IPS DF 19.7 (cell line): Measurements from ENCODE around the gene KCNAB1.

Source experiments
- DNase-seq: peaks from one replicate; pipeline ENCODE4 v3.0.0-alpha.2; 2013; ENCODE audit warnings: low read depth, low spot score

KCNAB1 gene

DNA sequence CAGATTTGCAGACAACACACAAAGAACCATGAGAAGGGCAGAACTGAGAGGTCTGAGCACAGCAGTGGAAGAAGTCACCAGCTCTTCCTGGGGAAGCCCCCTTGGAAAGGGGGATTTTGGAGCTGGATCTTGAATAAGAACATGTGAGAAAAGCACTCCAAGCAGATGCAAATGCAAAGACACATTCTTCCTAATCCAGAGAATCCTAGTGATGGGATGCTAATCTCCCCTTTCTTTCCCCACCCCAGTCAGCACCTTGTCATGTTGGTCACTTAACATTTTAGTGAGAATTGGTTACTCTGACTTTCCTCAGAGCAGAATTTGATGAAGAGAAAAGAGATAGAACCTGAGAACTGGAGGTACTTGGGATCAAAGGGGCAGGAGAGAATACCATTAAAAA lies 286.0 kb downstream of the KCNAB1 start:
- peak; percentile 15 for DNase-seq

DNA sequence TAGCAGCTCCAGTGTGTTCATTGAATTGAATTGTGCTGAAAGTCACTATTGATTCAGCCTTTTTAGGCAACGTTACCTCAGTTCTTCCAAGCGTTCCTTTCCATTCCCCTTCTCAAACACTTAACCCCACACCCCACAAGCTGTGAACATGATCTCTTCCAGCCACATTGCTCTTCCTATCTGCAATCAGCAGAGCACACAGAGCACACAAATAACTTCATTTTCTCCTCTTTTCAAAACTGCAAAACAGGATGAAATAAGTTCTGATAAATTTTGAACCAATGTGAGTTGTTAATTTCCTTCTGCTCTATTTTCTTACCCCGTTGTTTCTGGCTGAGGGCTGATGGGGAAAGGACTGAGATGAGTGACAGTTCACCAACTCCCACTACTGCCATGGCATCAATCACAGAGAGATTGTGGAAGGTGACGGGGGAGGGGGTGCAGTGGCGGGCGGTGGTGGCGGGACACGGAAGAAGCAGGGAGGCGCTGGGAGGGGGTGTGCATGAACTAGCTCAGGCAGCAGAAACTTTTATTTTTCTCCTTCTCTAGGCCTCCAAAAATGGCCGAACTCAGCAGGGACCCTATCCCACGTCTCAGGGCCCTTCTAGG lies 287.3 kb downstream of the KCNAB1 start:
- no peak for DNase-seq

DNA sequence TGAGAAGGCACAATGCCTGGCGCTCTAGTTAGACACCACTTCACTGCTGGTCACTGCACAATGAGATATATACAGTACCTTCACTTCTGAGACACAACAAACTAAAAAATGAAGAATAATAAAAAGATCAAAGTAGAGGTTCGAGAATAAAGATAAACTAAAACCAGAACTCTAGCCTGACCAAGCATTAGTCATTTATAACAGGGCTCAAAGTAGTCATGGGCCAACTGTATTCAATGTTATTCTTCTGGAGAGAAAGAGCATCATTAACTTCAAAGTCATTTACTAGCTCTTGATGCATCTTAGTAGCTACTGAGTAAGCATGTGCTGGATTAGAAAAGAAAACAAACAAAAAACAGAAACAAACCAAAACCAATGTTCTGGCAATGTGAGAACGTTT lies 289.3 kb downstream of the KCNAB1 start:
- no peak for DNase-seq

DNA sequence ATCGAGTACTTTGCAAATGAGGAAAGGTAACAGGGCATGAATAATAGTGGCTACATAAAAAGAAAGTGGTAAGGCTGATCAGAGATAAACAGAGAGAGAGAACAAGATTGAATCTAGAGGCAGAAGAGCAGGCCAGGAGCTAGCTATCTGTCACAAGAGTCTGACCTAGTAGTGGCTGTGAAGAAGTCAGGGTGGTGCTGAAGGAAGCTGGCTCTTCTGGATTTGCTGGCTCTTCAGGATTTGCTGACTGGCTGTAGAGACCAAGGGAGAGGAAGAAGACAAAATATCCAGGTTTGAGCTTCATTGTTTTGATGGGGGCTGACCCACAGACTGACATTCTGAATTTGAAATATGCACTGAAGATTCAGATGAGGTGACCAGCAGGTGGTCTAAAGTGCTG lies 292.2 kb downstream of the KCNAB1 start:
- DNase-seq, result no peak

DNA sequence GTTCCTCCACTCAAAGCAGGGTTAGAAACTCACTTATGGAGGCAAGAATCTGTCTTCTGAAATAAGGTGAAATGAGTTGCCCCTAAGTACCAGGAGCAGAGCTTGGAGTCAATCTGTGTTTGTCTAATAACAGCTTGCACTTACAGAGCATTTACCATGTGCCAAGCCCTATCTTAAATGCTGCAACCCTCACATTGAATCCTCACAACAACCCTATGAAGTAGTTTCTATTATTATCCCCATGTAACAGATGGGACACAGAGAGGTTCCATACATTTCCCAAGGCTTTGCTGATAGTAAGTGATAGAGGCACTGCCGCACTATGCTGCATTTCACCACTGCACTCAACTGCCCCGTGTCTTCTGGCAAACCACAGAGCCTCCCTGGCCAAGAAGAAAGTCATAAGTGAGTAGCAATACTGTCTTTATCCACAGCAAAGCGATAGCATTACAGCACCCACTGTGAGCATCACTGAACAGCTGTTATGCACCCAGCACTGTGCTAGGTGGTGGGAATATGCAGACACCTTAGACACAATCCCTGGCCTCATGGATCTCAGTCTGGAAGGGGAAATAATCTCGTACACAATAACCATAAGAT lies 293.0 kb downstream of the KCNAB1 start:
- no peak for DNase-seq

DNA sequence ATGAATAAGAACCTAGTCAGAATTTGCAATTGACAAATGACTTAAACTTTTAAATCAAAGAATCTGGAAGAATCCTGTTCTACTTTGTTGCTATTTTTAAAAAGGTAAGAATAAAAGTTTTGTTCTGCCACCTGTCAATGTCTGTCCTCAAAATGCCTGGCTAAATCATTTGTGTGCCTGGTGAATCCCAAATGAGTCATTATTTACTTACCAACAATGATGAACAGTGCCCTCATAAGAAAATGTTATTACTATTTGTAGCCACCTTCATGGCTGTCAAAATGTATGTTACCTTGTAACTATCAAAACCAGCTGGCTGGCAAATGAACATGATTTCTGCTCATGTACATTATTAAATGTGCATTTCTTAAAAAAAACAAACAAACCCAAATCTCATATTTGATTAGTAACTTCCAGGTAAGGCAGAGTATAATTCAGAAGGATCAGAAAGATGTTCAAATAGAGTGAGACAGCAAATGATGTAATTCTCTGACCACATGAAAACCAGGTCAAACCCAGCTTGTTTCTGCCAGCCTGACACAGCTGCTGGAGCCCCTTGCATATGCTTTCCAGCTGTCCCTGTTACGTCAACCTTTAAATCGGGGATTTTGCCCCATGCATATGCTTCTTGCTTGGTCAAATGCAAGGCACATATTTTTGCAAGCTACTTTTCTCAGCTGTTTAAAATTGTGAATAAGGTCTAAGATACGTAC lies 296.6 kb downstream of the KCNAB1 start:
- DNase-seq, result no peak

DNA sequence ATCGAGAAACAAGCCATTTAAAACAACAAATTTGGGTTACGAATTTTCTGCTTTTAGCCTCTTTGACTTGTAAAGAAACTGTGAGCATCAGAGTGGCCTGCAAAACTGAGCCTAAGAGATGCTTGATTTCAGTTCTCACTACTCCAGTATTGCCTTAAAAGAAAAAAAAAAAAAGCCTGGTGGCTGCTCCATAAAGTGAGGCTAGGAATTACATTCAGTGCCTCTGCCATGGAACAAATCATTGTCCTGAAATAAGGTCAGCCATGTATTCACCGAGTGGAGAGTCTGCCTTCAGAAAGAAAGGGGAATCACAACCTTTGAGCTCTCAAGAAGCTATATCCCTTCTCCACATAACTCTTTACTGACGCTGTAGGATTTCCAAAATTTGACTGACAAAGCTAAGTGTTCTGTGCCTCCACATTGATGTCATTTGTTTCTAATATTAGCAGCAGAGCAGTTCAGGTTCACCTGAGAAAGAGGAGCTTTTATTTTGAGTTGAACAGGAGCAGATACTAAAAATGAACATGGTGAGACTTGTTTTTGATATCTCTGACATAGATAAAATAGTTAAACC lies 297.3 kb downstream of the KCNAB1 start:
- no peak for DNase-seq

DNA sequence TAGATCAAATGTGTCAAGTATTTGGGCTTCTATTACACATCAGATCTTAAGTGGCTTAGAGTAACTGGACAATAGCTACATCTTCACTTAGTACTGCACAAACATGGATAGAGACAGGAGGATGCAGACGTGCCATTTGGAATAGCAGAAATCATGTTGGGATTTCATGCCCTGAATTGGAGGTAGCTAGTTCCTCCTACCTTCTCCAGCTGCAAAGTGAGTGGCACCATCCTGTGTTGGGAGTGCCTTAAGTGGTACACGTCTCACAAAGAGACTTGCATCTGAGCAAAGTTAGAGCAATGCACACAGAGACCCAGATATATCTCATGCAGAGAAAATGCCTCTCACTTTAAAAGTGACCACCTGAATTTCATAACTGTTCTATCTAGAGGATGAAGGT lies 298.1 kb downstream of the KCNAB1 start:
- DNase-seq, result no peak

DNA sequence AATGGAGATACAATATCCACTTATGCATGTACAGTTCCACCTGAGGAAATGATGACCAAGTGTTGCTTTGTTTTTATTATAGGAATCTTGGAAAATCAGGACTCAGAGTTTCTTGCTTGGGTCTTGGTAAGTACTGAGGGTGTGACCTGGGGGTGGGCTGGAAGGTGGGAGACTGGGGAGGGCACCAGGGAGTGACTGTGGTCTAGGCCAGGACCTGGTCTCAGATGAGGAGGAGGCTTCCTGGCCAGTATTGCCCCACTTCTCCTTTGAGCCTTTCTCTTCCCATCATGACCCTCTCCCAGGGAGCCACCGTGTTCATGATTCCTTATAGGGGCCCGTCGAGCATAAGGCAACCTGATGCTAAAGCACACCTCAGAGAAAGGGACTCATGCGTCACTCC lies 301.2 kb downstream of the KCNAB1 start:
- DNase-seq, result no peak

DNA sequence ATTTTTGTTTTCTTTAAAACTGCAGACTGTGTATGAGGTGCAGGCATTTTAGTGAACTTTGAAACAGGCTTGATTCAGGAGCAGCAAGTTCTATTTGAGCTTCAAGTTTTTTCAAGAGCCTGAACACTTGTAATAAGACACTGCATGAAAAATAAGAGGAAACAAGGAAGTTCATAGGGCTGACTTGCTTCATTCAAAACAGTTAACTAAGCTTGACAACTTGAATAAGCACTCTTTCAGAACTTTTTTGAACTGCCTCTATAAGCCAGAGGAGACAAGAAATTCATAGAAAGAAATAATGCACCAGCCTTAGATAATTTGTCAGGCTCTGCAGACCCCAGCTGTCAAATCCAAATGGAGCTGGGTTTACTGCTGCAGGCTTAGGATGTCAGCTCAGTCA lies 304.4 kb downstream of the KCNAB1 start:
- no peak for DNase-seq

DNA sequence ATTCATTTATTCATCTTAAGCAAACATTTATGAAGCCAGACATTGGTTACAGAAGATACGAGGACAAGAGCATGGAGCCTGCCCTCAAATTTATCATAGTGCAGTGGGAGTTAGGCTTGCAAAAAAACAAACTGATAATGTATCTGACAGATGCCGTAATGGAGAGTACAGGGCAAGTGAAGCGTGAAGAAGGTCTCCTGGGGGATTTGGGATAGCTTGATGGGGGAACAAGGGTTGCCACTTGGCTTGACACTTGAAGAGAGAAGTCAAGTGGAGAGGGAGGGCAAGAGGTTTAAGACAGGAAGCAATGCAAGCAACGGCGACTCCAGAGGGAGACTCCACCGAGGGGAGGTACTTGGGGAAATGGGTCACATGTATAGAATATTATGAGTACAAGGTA lies 305.3 kb downstream of the KCNAB1 start:
- no peak for DNase-seq

DNA sequence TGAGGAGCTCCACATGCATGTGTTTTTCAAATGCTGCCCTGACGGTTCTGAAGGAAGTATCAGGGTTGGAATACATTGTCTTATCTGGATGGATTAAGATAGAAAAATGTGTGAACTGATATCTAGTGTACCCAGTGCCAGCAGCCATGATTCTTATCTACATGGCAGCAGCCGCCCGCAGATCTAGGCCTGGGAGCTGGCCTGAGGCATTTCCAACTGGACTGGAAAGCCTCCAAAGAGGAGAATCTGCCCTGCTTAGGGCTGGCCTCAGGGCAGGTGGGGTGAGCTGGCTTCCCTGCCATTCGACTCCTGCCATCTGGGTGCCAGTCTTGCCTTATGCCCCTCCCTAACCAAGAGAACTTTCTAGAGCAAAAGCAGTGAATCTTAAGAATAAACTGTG lies 308.7 kb downstream of the KCNAB1 start:
- DNase-seq, result no peak

DNA sequence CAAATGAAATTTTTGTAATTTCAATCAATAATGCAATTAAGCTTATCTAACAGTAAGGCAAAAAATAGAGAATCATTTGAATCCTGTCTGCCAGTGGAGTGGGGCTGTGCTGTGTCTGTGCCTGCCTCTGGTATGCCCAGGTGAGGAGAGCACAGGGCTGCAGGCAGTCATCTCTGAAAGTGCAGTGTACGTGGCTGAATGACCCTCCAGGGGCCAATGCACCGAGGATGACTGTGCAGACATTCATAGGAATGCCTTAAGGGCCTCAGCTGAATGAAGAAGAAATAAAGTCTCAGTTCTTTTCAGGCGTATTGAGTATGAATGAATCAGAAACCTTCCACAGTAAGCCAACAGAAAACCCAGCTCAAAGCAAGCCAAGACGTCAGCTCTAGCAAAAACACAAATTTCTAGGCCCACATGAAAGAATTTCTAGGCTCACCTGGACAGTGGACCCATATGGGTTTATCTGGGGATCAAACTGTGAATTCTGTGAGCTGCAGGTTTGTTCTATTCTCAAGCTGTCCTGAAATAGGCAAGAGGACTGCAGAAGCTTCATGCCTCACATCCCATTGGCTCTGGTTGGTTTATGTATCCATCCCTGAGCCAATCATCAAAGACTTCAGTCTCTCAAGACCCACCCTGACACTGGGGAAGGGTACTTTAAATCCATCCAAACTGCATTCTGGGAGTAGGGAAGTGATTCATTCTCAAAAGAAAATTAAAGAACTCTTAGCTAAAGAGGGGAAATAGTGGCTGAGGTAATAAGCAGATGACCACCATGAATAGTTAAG lies 311.2 kb downstream of the KCNAB1 start:
- no peak for DNase-seq

DNA sequence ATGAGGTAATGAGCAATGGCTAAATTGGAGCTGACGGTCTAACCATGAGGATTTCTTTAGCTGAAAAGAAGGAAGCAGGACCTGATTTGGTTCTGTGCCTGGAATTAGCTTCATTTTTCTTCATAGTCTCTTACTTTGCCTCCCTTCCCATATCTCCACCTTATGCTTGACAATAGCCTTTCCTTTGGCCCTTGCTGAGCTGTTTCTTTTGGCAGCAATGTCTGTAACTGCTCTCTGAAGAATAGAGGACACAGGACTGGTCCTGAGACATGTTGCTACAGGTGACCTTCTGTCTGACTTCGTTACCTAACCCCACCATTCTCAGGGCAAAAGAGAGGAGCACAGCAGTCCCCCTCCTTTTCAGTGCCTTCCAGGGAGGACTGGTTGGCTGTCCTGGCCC lies 312.2 kb downstream of the KCNAB1 start:
- DNase-seq, result no peak

DNA sequence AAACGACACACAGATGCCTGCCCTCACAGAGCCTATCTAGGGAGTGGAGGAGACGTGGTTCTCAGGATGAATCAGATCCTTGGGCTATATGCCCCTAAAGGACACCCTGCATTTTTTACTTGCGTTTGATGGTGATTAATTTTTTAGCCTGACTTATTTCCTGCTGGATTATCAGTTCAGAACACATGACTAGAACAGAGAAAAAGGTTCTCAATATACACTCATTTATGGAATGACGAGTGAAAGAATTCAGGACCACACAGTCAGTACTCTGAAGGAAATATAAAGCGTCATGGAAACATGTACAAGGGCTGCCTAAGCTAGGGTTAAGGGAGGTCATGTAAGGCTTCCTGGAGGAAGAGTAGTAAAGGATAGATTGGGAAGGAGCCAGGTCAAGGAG lies 312.8 kb downstream of the KCNAB1 start:
- DNase-seq, result no peak

DNA sequence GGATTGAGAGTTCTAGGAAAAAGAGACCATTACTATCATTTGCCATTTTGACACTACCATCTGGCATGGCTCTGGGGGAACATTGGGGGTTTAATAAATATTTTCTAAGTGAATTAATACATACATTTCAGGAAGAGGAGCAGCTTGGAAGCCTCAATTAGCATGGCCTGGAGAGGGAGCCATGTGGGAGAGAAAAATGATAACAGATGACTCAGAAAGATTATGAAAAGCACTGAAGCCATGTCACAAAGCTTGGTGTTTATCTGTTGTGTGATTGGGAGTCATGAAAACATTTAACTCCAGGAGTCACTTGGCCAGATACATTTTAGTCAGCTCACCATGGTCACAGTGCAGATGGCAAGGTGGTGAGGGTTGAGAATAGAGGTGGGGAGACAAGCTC lies 313.5 kb downstream of the KCNAB1 start:
- DNase-seq, result no peak

DNA sequence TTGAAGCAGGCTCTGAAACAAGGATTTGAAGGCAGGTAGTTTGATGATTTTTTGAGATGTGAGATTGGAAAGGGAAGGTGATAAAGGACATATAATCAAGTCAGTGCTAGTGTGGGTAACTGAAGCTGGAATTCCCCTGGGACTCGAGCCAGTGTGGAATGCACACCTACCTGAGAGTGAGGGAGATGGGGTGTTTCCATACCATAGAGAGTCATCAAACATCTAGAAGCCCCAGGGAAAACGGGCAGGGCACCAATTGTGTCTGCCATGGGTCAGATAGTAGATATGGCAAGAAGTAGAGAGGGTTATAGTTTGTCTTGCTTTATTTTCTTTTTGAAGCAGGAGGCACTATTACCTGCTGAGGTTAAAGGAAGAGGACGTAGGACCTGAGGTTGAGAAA lies 314.5 kb downstream of the KCNAB1 start:
- no peak for DNase-seq

DNA sequence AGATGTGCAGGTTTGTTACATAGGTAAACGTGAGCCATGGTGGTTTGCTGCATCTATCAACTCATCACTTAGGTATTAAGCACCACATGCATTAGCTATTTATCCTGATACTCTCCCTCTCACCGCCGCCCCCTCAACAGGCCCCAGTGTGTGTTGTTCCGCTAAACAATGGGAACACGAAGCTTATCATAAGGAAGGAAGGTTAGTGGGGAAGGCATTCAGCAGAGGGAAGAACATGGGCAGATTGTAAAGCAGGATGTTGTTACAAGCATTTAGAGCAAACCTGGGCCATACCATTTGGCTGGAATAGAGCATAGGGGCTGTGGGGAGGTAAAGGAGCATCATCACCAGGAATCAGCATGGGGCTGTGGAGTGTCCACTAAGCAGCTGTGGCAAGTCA lies 322.7 kb downstream of the KCNAB1 start:
- DNase-seq, result no peak

DNA sequence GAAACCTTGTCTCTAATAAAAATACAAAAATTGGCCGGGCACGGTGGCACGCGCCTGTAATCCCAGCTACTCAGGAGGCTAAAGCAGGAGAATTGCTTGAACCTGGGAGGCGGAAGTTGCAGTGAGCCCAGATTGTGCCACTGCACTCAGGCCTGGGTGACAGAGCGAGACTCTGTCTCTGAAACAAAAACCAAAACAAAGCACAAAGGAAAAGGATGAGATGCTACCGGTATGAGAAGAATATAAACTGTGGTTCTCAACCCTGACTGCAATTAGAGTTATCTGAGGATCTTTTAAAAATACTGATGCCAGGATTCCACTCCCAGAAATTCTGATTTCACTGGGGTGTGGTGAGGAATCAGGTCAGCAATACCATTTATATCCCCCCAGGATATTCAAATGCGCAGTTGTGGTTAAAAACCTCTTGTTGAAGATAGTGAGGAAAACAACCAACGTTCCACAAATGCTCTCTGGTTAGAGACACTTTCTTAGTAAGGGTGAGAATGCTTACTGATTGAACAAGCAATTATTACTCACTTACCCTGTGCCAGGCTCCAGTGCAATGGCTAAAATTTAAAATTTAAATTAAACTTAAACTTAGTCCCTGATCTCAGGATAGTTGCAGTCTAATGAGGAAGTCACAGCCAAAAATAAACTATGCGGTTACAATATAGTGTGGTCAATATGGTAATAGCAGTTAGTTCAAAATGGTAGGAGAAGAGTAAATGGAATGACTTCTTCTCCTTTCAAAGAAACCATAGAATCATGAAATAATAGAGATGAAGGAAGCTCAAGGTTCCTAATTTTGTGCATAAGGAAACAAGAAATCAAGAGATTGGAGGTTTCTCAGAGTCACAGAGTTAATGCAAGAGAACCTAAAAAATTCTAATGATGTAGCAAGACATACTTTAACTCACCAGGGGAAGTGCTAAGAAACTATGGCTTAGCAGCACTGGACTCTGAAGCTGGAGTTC lies 325.0 kb downstream of the KCNAB1 start:
- no peak for DNase-seq

DNA sequence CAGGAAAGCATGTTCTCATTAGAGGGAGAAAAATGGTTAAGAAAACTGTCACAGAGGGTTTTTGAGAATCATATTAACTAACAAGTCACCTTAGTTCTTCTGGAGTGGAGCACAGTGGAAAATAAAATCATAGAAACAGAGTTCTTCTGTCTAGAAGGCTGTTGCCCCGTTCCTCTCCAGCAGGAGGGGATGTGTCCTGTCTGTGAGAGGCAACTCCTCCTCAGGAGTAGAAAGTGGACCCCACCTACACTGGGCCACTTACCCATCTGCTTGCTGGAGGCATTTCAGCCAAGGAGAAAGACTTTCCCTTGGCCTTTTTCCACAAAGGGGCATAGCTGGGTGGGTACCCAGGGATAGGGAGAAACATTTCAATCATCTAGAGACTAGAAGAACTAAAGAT lies 327.9 kb downstream of the KCNAB1 start:
- DNase-seq, result no peak
